Naive B cell (primary cell): ENCODE data around the gene AFAP1. TPM values are rescaled to one million over a fixed set of nuclear protein-coding genes. Genes with fewer than 3 reads are reported as not detected.

Experiments
- ATAC-seq, 2 donors: fragments of 150-1000 bp; cut with Tn5 transposase; 2 replicates each; pipeline ENCODE4 v1.10.0; 2021; ENCODE audit warnings: low read depth in 2 of 2, mild to moderate bottlenecking in 2 of 2, moderate library complexity in 2 of 2
- DNase-seq: peaks from one replicate; pipeline ENCODE4 v3.0.0; 2022
- H3K27ac Mint-ChIP-seq, 6 donors: one replicate each; pipeline ENCODE4 v1.8.0; 2020 to 2022; ENCODE audit warnings: mild to moderate bottlenecking in 6 of 6, mixed read lengths in 6 of 6, moderate library complexity in 5 of 6, inconsistent platforms in 2 of 6
- H3K27me3 Mint-ChIP-seq, 3 donors: one replicate each; pipeline ENCODE4 v1.8.0; 2021 to 2022; ENCODE audit warnings: mixed read lengths in 3 of 3, mild to moderate bottlenecking in 1 of 3
- H3K36me3 Mint-ChIP-seq, 2 donors: one replicate each; pipeline ENCODE4 v1.8.0; 2020 to 2022; ENCODE audit warnings: mixed read lengths in 2 of 2, inconsistent platforms in 1 of 2, mild to moderate bottlenecking in 1 of 2
- H3K4me1 Mint-ChIP-seq, 3 donors: one replicate each; pipeline ENCODE4 v1.8.0; 2020 to 2022; ENCODE audit warnings: mixed read lengths in 3 of 3, inconsistent platforms in 1 of 3, mild to moderate bottlenecking in 1 of 3, moderate library complexity in 1 of 3
- H3K4me3 Mint-ChIP-seq, 8 donors: one replicate each; pipeline ENCODE4 v1.8.0; 2020 to 2022; ENCODE audit warnings: mild to moderate bottlenecking in 8 of 8, mixed read lengths in 8 of 8, moderate library complexity in 8 of 8, inconsistent platforms in 2 of 8
- H3K9me3 Mint-ChIP-seq, 7 donors: one replicate each; pipeline ENCODE4 v1.8.0; 2020 to 2022; ENCODE audit warnings: mixed read lengths in 7 of 7, mild to moderate bottlenecking in 5 of 7, inconsistent platforms in 2 of 7, moderate library complexity in 1 of 7
- polyA plus RNA-seq, 6 donors: library from polyadenylated mRNA; unstranded; fragments of 300-500 nt; fragmentation: Illumina TruSeq; gene quantifications; one replicate each; pipeline ENCODE4 v1.2.3, GENCODE V29; 2021; ENCODE audit warnings: low read depth in 6 of 6

Gene AFAP1
- polyA plus RNA-seq, 6 donors from 2014 or later = not detected

DNA sequence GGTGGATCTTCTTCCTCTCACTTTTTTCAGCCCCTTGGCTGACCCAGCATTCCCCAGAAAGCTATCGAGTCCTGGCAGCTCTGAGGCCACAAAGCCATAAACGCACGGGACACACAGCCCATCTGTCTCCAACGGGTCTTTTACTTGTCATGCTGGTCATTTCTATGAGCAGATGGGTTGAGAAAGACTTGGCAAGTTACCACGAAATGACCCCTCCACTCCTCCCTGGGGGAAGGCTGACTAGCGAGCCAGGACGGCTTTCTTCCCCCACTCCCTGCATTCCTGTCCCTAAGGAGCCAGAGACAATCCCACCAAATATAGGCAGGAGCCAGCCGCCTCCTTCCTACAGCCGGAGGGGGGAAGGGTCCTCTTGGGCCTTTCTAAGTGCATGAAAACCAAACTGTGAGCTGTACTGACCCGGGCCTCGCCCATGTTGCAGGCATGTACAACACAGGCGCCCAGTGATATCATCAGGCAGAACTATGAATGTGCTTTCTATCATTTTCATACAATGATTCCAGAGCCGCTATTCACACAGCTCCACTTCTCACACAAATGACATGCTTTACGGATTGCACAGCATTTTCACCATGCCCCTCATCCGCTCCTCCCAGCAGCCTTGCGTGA is 28.6 kb downstream of the AFAP1 start:
- Mint-ChIP-seq H3K4me3 (no peak overlapping the region), H3K9me3 (peaks cover 0 to 2% (median 0%) of the 10 kb centered on the region in 7 donors), H3K27me3 (peaks cover 16 to 42% (median 37%) of the 10 kb centered on the region in 3 donors), H3K27ac (no peak overlapping the region), H3K4me1 (no peaks in the 10 kb centered on the region), H3K36me3 (no peaks in the 10 kb centered on the region)
- no peak for DNase-seq
- ATAC-seq = no peak

DNA sequence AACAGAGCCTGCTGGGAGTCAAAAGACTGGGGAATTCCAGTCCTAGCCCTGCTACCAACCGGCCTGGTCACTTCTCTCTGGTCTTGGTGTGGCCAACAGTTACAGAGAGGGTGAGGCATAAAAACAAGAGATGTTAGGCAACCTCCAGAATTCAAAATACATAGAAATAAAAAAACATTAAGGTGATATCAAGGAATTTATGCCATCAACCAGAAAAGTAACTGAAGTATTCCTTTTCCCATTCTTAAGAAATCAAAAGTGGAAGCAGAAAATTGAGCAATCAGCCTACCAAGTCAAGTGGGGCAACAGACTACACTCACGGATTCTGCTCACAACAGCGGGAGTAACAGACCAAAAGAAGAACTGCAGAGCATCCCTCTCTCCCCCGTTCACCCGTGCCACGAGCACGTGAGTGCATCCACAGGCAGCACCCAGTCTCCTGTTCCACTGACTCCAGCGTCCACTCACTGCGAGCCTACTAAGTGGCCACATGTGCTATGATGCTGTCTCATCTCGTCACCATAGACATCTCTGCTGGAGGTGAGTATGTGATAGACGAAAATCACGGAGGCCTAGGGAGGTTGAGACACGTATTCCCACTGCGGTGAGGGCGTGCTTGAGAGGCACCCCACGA is 29.3 kb downstream of the AFAP1 start:
- Mint-ChIP-seq H3K9me3 (peaks cover 0 to 2% (median 0%) of the 10 kb centered on the region in 7 donors), H3K4me1 (no peaks in the 10 kb centered on the region), H3K36me3 (no peaks in the 10 kb centered on the region), H3K27me3 (peaks cover 17 to 46% (median 41%) of the 10 kb centered on the region in 3 donors), H3K27ac (no peak overlapping the region), H3K4me3 (no peak overlapping the region)
- ATAC-seq (no peak), DNase-seq (no peak)

DNA sequence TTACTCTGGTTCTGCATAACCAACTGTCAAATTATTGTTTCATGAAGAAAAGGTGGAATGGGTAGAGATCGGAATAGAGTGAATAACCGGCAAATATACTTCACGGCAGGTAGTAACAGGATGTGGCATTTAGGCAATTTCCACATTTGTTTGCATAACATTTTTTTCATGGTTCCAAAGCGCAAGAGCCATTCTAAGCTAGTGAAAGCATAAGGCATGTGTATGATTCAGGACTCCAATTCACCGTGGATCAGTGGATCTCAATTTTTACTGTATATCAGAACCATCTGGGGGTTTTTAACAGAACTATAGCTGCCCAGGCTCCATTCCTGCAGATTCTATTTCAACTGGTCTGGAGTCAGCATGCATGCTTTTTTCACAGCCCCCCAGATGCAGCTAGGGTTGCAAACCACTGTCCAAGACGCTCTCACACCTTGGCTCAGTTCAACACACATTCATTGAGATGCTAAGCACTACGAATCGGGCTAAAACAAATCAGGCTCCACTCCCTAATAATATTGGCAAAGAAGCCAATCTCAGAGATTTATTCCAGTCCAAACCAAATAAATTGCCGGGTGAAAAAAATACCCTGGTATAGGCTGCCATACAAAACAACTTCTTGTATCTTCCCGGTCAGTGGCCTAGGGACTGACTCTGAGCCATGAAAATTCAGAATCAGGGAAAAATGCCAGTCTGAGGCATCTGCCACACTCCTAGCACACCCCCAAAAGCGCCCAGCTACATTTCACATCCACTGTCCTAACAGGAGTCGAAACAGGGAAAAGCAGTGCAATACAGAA is 30.0 kb downstream of the AFAP1 start:
- H3K9me3 Mint-ChIP-seq = no peaks in the 10 kb centered on the region
- no peaks in the 10 kb centered on the region for H3K4me1 Mint-ChIP-seq
- no peaks in the 10 kb centered on the region for H3K36me3 Mint-ChIP-seq
- H3K4me3 Mint-ChIP-seq = no peak overlapping the region
- peaks cover 17 to 43% (median 41%) of the 10 kb centered on the region in 3 donors for H3K27me3 Mint-ChIP-seq
- no peak for DNase-seq
- H3K27ac Mint-ChIP-seq = no peak overlapping the region
- no peak for ATAC-seq

DNA sequence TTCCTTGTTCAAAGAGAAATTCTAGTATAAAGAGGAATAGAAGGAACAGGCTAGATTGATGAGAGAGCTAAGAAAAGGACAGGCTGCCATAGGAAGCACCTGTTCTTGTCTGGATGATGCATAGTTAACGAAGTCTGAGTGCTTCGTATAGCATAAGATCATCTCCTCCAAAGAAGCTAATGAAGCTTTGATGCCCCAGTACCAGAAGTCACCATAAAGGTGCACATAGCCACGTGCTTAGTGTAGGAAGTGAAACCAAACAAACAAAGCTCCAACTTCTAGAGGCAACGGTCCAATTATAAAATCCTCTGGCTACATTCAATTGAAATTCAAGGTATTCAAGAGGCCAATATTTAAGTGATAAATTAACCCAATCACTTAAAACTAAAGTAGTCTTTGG is 31.0 kb downstream of the AFAP1 start:
- Mint-ChIP-seq H3K36me3 (no peaks in the 10 kb centered on the region), H3K4me1 (no peaks in the 10 kb centered on the region), H3K4me3 (no peak overlapping the region), H3K9me3 (no peaks in the 10 kb centered on the region), H3K27ac (no peak overlapping the region), H3K27me3 (peaks cover 22 to 44% (median 43%) of the 10 kb centered on the region in 3 donors)
- ATAC-seq (no peak), DNase-seq (no peak)

DNA sequence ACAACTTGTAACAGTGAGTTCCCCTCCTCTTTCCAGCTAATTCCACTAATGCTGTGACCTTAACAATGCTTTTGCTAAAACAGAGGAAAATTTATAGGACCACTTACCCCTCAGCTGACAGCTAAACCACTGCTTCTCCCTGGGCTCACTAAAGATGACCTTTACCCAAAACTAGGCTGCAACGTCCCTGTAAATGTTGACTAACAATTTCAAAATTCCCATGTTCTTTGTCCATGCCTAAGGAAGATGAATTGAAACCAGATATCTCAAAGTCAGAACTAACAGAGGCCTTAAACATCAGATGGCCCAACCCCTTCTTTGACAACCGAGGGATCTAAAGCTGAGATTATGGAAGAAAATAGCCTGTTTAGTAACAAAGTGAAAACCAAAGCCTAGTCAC is 32.5 kb downstream of the AFAP1 start:
- Mint-ChIP-seq H3K27ac (no peak overlapping the region), H3K9me3 (no peaks in the 10 kb centered on the region), H3K4me1 (no peaks in the 10 kb centered on the region), H3K36me3 (no peaks in the 10 kb centered on the region), H3K4me3 (no peak overlapping the region), H3K27me3 (peaks cover 32 to 47% (median 45%) of the 10 kb centered on the region in 3 donors)
- ATAC-seq (no peak), DNase-seq (no peak)

DNA sequence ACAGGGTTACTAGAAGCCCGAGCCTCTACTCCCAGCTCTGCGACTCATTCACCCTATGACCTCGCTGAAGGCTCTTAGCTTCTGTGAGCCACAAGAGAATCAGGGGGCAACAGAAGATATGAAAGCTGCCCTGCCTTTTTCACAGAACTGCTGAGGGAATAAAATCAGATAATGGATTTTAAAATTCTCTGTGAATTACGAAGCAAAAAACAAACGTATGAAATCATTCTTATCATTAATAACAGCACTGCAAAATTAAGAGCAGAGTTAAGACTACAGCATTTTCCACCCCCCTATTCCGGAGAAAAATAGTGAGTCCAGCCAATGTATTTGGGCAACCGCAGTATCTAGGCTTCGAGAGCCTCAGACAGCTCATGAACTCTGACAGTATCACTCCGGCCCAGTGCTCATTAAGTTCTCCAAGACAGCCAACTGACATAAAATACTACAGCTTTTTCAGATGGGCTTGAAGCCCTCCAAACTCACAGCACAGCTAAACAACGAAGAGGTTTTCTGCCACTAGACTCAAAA is 33.4 kb downstream of the AFAP1 start:
- no peaks in the 10 kb centered on the region for H3K9me3 Mint-ChIP-seq
- H3K36me3 Mint-ChIP-seq = no peaks in the 10 kb centered on the region
- DNase-seq (no peak), ATAC-seq (no peak)
- no peaks in the 10 kb centered on the region for H3K4me1 Mint-ChIP-seq
- no peak overlapping the region for H3K27ac Mint-ChIP-seq
- peaks cover 28 to 46% (median 45%) of the 10 kb centered on the region in 3 donors for H3K27me3 Mint-ChIP-seq
- no peak overlapping the region for H3K4me3 Mint-ChIP-seq

DNA sequence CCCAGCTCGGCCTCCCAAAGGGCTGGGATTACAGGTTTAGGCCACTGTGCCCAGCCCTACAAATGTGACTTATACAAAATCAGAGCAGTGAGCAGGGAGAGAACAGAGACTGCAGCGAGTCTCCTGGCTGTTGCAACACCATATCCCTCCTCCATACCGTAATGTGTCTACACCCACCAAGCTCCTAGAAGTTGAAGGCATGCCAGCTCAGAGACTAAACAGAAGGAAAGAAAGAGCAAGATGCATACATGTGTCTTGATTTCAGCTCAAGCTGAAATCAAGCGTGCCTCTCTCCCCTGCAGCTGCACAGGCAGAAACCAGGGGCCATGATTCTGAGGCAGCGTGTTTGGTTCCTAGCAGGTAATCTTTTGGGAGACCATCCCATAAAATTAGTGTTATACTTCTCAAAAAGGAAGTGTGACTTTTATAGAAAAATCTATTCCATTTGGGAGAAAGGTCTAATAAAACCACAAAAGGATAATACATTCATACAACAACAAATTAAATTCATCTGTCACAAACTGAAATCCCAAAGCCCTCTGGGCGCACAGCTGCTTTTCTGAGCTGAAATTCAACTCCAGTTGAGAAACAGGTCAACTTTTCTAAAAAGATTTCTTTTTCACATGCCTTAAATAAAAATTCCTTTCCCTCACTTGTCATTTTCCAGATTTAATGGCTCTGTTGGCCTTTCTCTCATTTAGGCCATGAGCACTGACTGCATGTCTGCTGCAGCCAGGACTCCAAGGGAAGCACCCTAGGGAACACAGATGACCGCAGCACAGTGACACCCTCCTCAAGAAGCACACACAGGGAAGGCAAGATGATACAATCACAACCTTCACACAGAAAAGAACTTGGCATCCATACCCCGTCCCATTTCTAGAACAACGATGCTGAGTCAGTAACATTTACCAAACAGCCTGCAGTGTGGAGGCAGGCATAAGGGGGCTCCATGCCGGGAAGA is 34.4 kb downstream of the AFAP1 start:
- Mint-ChIP-seq H3K4me3 (no peak overlapping the region), H3K4me1 (no peaks in the 10 kb centered on the region), H3K27ac (no peak overlapping the region), H3K36me3 (no peaks in the 10 kb centered on the region), H3K9me3 (no peaks in the 10 kb centered on the region), H3K27me3 (peaks cover 38 to 46% (median 41%) of the 10 kb centered on the region in 3 donors)
- ATAC-seq (no peak), DNase-seq (no peak)

DNA sequence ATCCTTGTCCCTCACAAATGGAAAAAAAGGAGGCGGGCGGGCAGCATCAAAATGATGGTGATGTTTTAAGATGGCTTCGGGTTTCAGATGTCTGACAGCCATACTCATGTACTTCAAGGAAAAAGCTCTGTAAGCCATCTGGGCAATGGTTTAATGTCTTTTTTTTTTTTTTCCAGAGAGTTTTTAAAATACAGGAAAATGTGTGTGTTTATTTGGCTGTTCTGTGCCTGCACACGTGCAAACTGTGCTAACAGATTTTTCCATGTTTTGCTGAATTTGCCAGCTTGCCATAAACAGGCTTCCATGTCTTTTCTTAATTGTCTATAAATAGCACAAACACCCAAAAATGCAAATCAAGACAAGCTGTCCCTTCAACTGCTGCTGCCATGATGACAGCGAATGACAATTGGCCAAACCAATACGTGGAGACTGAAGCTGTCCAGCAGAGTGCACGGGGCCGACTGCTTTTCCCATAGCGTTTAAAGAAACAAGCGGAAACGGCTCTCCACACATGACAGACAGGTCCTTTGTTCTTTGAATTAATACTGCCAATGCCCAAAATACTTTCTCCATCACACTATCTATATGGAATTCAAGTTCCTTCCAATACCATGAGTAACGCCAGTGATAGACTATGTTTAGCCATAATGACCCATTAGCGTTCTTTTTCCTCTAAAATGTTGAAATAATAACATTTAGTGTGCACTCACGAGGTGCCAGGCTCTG is 35.7 kb downstream of the AFAP1 start:
- no peak overlapping the region for H3K4me3 Mint-ChIP-seq
- no peak overlapping the region for H3K27ac Mint-ChIP-seq
- no peaks in the 10 kb centered on the region for H3K4me1 Mint-ChIP-seq
- H3K9me3 Mint-ChIP-seq = no peaks in the 10 kb centered on the region
- DNase-seq (no peak), ATAC-seq (no peak)
- H3K27me3 Mint-ChIP-seq = peaks cover 47 to 50% (median 48%) of the 10 kb centered on the region in 3 donors
- H3K36me3 Mint-ChIP-seq = no peaks in the 10 kb centered on the region

DNA sequence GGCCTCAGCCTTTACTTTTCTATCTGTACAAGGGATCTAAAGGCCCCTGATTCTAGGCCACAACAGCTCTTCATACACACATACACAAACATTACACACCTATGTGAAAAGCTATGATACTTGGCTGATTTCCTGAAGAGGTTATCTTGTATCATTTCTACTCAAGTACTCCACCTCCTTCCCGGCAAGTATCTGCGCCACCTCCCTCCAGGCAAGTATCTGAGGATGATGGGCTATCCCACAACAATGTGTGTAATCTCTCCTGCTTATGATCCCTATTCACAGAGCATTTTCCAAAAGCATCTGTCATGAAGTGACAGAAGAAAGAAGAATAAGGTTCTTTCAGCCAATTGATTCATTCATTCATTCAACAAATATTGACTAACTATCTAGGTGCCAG is 36.8 kb downstream of the AFAP1 start:
- Mint-ChIP-seq H3K4me1 (peaks cover 0 to 1% (median 0%) of the 10 kb centered on the region in 3 donors), H3K36me3 (peaks cover 0 to 3% of the 10 kb centered on the region in 2 donors), H3K27me3 (peaks cover 49 to 57% (median 56%) of the 10 kb centered on the region in 3 donors), H3K27ac (no peak overlapping the region), H3K9me3 (peaks cover 0 to 2% (median 0%) of the 10 kb centered on the region in 7 donors), H3K4me3 (no peak overlapping the region)
- no peak for ATAC-seq
- DNase-seq = no peak

DNA sequence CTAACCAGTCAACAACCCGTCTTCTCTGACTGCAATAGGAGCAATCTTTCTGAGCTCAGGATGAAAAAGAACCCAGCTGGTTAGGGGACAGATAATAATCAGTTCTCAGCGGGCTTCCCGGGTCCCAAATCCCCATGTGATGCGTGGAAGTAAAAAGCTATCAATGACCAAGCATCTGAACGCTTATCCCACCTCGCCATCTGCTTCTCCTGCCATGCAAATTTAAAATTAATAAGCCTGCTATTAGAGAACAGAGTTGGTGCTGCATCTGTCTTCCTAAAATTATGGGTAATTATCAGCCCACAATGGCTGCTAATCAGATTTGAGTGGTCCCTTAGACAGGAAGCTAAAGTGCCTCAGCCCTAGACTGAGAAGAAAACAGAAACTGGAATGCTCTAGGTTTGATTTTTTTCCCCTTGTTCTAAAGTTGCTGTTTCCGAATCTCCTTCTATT is 37.5 kb downstream of the AFAP1 start:
- Mint-ChIP-seq H3K4me3 (no peak overlapping the region), H3K9me3 (peaks cover 0 to 4% (median 0%) of the 10 kb centered on the region in 7 donors), H3K36me3 (peaks cover 0 to 7% of the 10 kb centered on the region in 2 donors), H3K27me3 (peaks cover 49 to 63% (median 63%) of the 10 kb centered on the region in 3 donors), H3K27ac (no peak overlapping the region), H3K4me1 (peaks cover 0 to 4% (median 0%) of the 10 kb centered on the region in 3 donors)
- DNase-seq = no peak
- no peak for ATAC-seq

DNA sequence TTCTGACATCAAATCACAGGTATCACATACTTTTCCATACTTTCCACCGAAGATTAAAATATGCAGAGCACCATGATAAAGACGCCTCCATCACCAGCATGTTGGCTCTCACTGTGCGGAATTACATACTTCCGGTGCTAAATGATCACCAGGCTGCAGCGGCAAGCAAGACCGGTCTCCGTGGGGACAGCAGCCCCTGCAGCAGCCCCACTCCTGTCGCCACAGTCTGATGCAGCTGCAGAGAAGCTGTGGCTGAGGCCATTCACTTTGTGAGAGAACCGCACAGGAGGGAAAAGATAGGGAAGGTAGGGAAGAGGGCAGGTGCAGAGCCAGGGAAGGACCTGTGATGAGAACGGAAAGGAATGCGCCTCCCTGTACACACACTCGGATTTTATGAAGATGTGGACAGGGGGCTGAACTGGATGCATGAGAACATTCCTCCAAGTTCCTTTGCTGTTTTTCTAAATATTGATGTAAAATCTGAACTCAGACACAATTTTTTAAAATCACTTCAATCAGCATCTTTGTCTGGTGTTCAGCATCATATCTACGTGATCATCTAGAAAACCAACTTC is 38.3 kb downstream of the AFAP1 start:
- Mint-ChIP-seq H3K4me1 (peaks cover 0 to 4% (median 0%) of the 10 kb centered on the region in 3 donors), H3K4me3 (no peak overlapping the region), H3K9me3 (peaks cover 0 to 4% (median 0%) of the 10 kb centered on the region in 7 donors), H3K36me3 (peaks cover 0 to 7% of the 10 kb centered on the region in 2 donors), H3K27me3 (peaks cover 48 to 70% (median 66%) of the 10 kb centered on the region in 3 donors), H3K27ac (no peak overlapping the region)
- ATAC-seq (no peak), DNase-seq (no peak)
